T-cell (primary cell): ENCODE data around the gene EGLN2. TPM values are rescaled to one million over a fixed set of nuclear protein-coding genes. Genes with fewer than 3 reads are reported as not detected.
"Not testable (repeated sequence)": the region's sequence is repeated elsewhere in the genome, so short reads cannot be mapped to it uniquely, and the experiment has no call there.

Experiments used
- ATAC-seq, 4 experiments: fragments of 200-7000 bp in 3 of 4; fragments of 150-1000 bp in 1 of 4; cut with Tn5 transposase; replicated peaks in 1 of 4; 1 replicate in 3 of 4; 2 replicates in 1 of 4; pipeline ENCODE4 v1.10.0; 2021; ENCODE audit warnings: moderate library complexity in 3 of 4, mild to moderate bottlenecking in 2 of 4, moderate number of reproducible peaks in 1 of 4
- CTCF ChIA-PET, 2 donors: fragments of 300-600 bp; sonication (Branson Sonifier 250); formaldehyde crosslinking; loops; one replicate each; lab custom pipeline; 2022; ENCODE audit warnings: antibody characterized with exemption in 2 of 2; lab: Charles Lee
- POLR2A ChIA-PET, 2 donors: fragments of 300-600 bp; sonication (Branson Sonifier 250); formaldehyde crosslinking; loops; one replicate each; lab custom pipeline; 2022; ENCODE audit warnings: antibody characterized with exemption in 2 of 2; lab: Charles Lee
- DNase-seq, 35 experiments: peaks; one replicate each; pipeline versions ENCODE4 v3.0.0 to v3.0.0-alpha.2; 2013 to 2023
- H3K27ac ChIP-seq: one replicate; pipeline ENCODE4 v1.5.1; 2013; ENCODE audit warnings: low read length
- H3K27me3 ChIP-seq, 2 experiments: replicated peaks in 1 of 2; 1 replicate in 1 of 2; 2 replicates in 1 of 2; pipeline versions ENCODE4 v1.6.1 to v1.7.0; 2013; ENCODE audit warnings: low read length in 1 of 2, mixed read lengths in 1 of 2; ENCODE audit not compliant: control insufficient read depth in 2 of 2, insufficient read depth in 2 of 2; ENCODE audit errors: extremely low read depth in 1 of 2
- H3K36me3 ChIP-seq, 2 donors: 1 replicate in 1 of 2; 2 replicates in 1 of 2; pipeline versions ENCODE4 v1.6.1 to v1.7.0; 2013; ENCODE audit warnings: low read length in 1 of 2; ENCODE audit not compliant: control insufficient read depth in 2 of 2, insufficient read depth in 1 of 2; ENCODE audit errors: extremely low read depth in 1 of 2
- H3K4me1 ChIP-seq, 2 experiments: 1 replicate in 1 of 2; 2 replicates in 1 of 2; pipeline versions ENCODE4 v1.6.1 to v1.7.0; 2013; ENCODE audit warnings: low read length in 2 of 2, mixed read lengths in 1 of 2; ENCODE audit not compliant: insufficient read depth in 2 of 2, control insufficient read depth in 1 of 2; ENCODE audit errors: extremely low read depth in 1 of 2
- H3K4me3 ChIP-seq, 2 donors: 1 replicate in 1 of 2; 2 replicates in 1 of 2; pipeline versions ENCODE4 v1.5.1 to v1.7.0; 2013; ENCODE audit warnings: mild to moderate bottlenecking in 2 of 2, low read length in 1 of 2, moderate library complexity in 1 of 2; ENCODE audit not compliant: control insufficient read depth in 1 of 2; ENCODE audit errors: extremely low read depth in 1 of 2
- H3K9me3 ChIP-seq: 2 replicates; pipeline ENCODE4 v1.7.0; 2013
- H3K27ac Mint-ChIP-seq, 2 donors: one replicate each; pipeline ENCODE4 v1.8.0; 2020 to 2021; ENCODE audit warnings: mild to moderate bottlenecking in 2 of 2, mixed read lengths in 2 of 2
- H3K27me3 Mint-ChIP-seq, 2 donors: one replicate each; pipeline ENCODE4 v1.8.0; 2021 to 2022; ENCODE audit warnings: mixed read lengths in 2 of 2
- H3K36me3 Mint-ChIP-seq: one replicate; pipeline ENCODE4 v1.8.0; 2021; ENCODE audit warnings: mixed read lengths
- H3K4me1 Mint-ChIP-seq, 3 donors: one replicate each; pipeline ENCODE4 v1.8.0; 2020 to 2022; ENCODE audit warnings: mixed read lengths in 3 of 3, mild to moderate bottlenecking in 1 of 3
- H3K4me3 Mint-ChIP-seq, 3 donors: one replicate each; pipeline ENCODE4 v1.8.0; 2020 to 2022; ENCODE audit warnings: mild to moderate bottlenecking in 3 of 3, mixed read lengths in 3 of 3, moderate library complexity in 3 of 3
- H3K9me3 Mint-ChIP-seq, 3 donors: one replicate each; pipeline ENCODE4 v1.8.0; 2020 to 2022; ENCODE audit warnings: mixed read lengths in 3 of 3
- WGBS: methylation state at CpG from one replicate; pipeline ENCODE4 v1.1.5; 2013; ENCODE audit warnings: missing lambda C conversion rate; ENCODE audit not compliant: insufficient coverage; 5-methylcytosine and 5-hydroxymethylcytosine counted together
- total RNA-seq, 35 experiments: library from RNA in 6 of 35; stranded (reverse) in 6 of 35; fragments of 120-200 nt in 1 of 35; gene quantifications; one replicate each; pipeline versions ENCODE4 v1.2.1 to v1.2.4 and lab custom pipeline; 2013 to 2026

EGLN2 gene
- total RNA-seq, 5 donors from 2014 or later (not counting 1 experiment from before 2014, with no cell fraction given): 150 to 234 (median 224) TPM

DNA sequence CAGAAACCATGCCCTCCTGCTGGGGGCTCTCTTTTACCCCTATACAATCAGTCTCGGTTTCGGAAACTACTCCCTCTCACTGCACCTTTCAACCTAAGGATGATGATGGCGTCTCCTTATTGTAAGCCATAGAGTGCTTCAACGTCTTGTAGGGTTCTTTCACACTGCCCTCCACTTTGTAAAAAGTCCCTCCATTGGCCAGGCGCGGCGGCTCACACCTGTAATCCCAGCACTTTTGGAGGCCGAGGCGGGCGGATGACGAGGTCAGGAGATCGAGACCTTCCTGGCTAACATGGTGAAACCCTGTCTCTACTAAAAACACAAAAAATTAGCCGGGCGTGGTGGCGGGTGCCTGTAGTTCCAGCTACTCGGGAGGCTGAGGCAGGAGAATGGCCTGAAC lies 31.8 kb downstream of the EGLN2 start:
- H3K4me3 Mint-ChIP-seq, POLR2A ChIA-PET, H3K9me3 Mint-ChIP-seq, H3K27me3 ChIP-seq, H3K9me3 ChIP-seq, H3K36me3 ChIP-seq, H3K4me3 ChIP-seq, H3K27me3 Mint-ChIP-seq, ATAC-seq, H3K27ac ChIP-seq, CTCF ChIA-PET, DNase-seq: not testable (repeated sequence)
- peaks cover 22 to 40% (median 33%) of the 10 kb centered on the region in 3 donors for H3K4me1 Mint-ChIP-seq
- peaks cover 6 to 26% of the 10 kb centered on the region in 2 experiments for H3K4me1 ChIP-seq
- 98% methylated on average over 14 of the region's 16 CpGs for WGBS
- peak overlapping the region in 1 of 2 donors; percentile 2 for H3K27ac Mint-ChIP-seq
- peaks cover 24% of the 10 kb centered on the region for H3K36me3 Mint-ChIP-seq

DNA sequence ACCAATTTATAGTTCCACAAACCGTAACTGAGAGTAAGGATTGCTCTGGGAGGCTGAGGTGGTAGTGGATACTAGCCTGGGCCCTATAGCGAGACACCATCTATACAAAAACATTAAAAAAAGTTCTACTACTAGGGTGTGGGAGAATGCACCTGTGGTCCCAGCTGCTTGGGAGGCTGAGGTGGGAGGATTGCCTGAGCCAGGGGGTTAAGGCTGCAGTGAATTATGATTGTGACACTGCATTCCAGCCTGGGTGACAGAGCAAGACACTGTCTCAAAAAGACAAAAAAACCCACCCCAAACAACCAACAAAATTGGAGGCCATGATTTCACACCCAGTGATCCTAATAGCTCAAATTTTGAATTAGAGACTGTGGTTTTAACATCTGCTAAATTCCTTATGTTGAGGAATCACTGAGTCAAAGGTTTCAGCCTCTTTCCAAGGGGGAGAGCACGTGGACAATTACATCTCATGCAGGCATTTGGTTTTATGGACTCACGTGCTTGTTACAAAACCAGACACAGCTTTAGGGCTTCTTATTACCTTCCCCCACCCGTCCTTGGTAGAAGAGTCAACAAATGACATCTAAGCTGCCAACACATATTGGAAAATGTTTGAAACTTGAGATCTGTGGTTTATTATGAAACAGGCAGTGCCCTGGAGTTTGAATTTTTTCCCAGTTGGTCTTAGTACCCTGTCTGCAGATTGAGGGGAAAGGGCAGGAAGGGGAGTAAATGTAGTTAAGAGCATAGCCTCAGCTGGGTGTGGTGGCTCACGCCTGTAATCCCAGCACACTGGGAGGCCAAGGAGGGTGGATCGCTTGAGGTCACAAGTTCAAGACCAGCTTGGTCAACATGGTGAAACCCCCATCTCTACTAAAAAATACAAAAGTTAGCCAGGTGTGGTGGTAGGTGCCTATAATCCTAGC lies 32.8 kb downstream of the EGLN2 start:
- H3K27me3 ChIP-seq: no peaks in the 10 kb centered on the region
- POLR2A ChIA-PET: no interaction called here
- peaks cover 21% of the 10 kb centered on the region for H3K36me3 Mint-ChIP-seq
- H3K4me3 Mint-ChIP-seq: no peak overlapping the region
- no peaks in the 10 kb centered on the region for H3K36me3 ChIP-seq
- no peaks in the 10 kb centered on the region for H3K27me3 Mint-ChIP-seq
- H3K4me3 ChIP-seq: no peak overlapping the region
- H3K9me3 ChIP-seq: no peaks in the 10 kb centered on the region
- no peak overlapping the region for H3K27ac ChIP-seq
- H3K27ac Mint-ChIP-seq: peak overlapping the region; percentile 2 to 34
- ATAC-seq (no peak), DNase-seq (no peak)
- WGBS: no CpG with 5 or more reads among the region's 7 CpGs
- H3K9me3 Mint-ChIP-seq: peaks cover 0 to 4% (median 0%) of the 10 kb centered on the region in 3 donors
- H3K4me1 ChIP-seq: peaks cover 6 to 16% of the 10 kb centered on the region in 2 experiments
- CTCF ChIA-PET: no interaction called here
- peaks cover 15 to 33% (median 26%) of the 10 kb centered on the region in 3 donors for H3K4me1 Mint-ChIP-seq

- Mint-ChIP-seq H3K36me3 (peaks cover 14% of the 10 kb centered on the region), H3K4me1 (peaks cover 9 to 27% (median 20%) of the 10 kb centered on the region in 3 donors)
- H3K9me3 ChIP-seq, H3K27ac Mint-ChIP-seq, H3K4me3 ChIP-seq, DNase-seq, H3K27ac ChIP-seq, H3K9me3 Mint-ChIP-seq, H3K27me3 ChIP-seq, ATAC-seq, CTCF ChIA-PET, H3K36me3 ChIP-seq, H3K4me1 ChIP-seq, POLR2A ChIA-PET, H3K27me3 Mint-ChIP-seq, H3K4me3 Mint-ChIP-seq: not testable (repeated sequence)
- no CpG with 5 or more reads among the region's 4 CpGs for WGBS
These were observed 33.4 kb downstream of the EGLN2 start for GRCh38 chr19:40832431-40832790.

DNA sequence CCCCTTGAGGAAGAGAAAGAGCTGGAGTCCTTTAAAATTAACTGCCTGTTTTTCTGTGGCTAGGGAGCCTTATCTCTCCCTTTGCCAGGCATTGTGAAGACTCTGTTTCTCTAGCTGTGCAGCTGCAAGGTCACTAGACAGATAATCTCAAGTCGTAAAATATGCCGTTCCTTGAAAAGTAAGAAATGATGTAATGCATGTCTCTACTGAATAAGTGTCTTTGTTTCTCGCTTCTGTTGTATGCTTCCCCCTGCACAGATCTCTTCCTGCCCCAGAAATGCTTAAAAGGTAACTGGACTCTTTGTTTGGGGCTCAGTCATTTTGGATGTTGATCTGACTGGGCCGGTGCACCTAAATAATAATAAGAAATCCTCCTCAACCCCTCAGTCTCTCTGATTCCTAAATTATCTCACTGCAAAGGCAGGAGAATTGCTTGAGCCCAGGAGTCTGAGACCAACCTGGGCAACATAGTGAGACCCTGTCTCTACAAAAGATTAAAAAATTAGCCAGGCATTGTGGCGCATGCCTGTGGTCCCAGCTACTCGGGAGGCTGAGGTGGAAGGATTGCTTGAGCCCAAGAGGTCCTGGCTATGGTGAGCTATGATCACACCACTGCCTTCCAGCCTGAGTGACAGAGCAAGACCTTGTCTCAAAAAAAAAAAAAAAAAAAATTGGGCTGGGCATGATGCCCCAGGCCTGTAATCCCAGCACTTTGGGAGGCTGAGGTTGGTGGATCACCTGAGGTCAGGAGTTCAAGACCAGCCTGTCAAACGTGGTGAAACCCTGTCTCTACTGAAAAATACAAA lies 34.9 kb downstream of the EGLN2 start:
- CTCF ChIA-PET: interaction anchor here (0.6 kb wide), 3 partner anchors 67 to 139 kb away, joined by 3 to 4 read pairs (median 3); no protein-coding TSS in a partner anchor
- H3K4me3 Mint-ChIP-seq: peak overlapping the region in 2 of 3 donors; percentile 14 to 40

GRCh38 chr19:40836754-40837429 lies 37.9 kb downstream of the EGLN2 start:
- H3K4me1 ChIP-seq: peaks cover 2 to 3% of the 10 kb centered on the region in 2 experiments
- H3K36me3 ChIP-seq: no peaks in the 10 kb centered on the region
- Mint-ChIP-seq H3K36me3 (no peaks in the 10 kb centered on the region), H3K9me3 (no peaks in the 10 kb centered on the region), H3K4me3 (no peak overlapping the region), H3K27me3 (no peaks in the 10 kb centered on the region), H3K27ac (no peak overlapping the region), H3K4me1 (peaks cover 7 to 15% (median 15%) of the 10 kb centered on the region in 3 donors)
- H3K27me3 ChIP-seq: no peaks in the 10 kb centered on the region
- CTCF ChIA-PET: interaction anchor here in 1 of 2 donors (0.8 kb wide), 1 partner anchor 41 kb away, joined by 10 read pairs; no protein-coding TSS in a partner anchor
- H3K4me3 ChIP-seq: no peak overlapping the region
- H3K27ac ChIP-seq: no peak overlapping the region
- ATAC-seq (no peak), DNase-seq (no peak)
- no peaks in the 10 kb centered on the region for H3K9me3 ChIP-seq
- WGBS: 100% methylated on average over 2 of the region's 6 CpGs
- POLR2A ChIA-PET: interaction anchor here in 1 of 2 donors (0.6 kb wide), 2 partner anchors 76 to 82 kb away, joined by 5 to 6 read pairs; no protein-coding TSS in a partner anchor

More for the DNA sequence above, 34.9 kb downstream of the EGLN2 start:
- POLR2A ChIA-PET: interaction anchor here in 1 of 2 donors (0.6 kb wide), 1 partner anchor 130 kb away, joined by 7 read pairs; no protein-coding TSS in a partner anchor
- H3K36me3 ChIP-seq, H3K36me3 Mint-ChIP-seq, H3K4me1 ChIP-seq, H3K9me3 Mint-ChIP-seq, H3K27me3 Mint-ChIP-seq, H3K4me3 ChIP-seq, H3K27me3 ChIP-seq, H3K9me3 ChIP-seq: not testable (repeated sequence)
- peak overlapping the region; percentile 38 for H3K27ac ChIP-seq
- ATAC-seq: peak in 2 of 4 experiments; percentile 38 to 54
- H3K27ac Mint-ChIP-seq: peak overlapping the region; percentile 65 to 85
- H3K4me1 Mint-ChIP-seq: peaks cover 7 to 19% (median 15%) of the 10 kb centered on the region in 3 donors
- no CpG with 5 or more reads among the region's 7 CpGs for WGBS
- peak in 1 of 35 experiments; percentile 0 for DNase-seq

DNA sequence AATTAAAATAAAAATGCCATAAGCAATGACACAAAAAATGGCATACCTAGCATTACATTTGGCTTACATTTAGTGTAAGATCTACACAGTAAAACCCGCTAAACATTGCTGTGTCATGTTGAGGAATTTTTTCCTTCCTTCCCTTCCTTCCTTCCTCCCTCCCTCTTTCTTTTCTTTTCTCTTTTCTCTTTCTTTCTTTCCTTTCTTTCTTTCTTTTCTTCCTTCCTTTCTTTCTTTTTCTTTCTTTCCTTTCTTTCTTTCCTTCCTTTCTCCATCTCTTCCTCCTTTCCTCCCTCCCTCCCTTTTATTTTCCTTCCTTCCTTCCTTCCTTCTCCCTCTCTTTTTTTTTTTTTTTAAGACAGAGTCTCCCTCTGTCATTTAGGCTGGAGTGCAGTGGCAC lies 39.5 kb downstream of the EGLN2 start:
- H3K36me3 ChIP-seq, ATAC-seq, H3K9me3 Mint-ChIP-seq, H3K27me3 Mint-ChIP-seq, H3K4me1 ChIP-seq, POLR2A ChIA-PET, H3K9me3 ChIP-seq, H3K27ac Mint-ChIP-seq, H3K4me3 Mint-ChIP-seq, H3K4me3 ChIP-seq, H3K27me3 ChIP-seq, DNase-seq, H3K27ac ChIP-seq, H3K36me3 Mint-ChIP-seq, CTCF ChIA-PET: not testable (repeated sequence)
- WGBS: no CpG with 5 or more reads among the region's 1 CpG
- peaks cover 9 to 12% (median 10%) of the 10 kb centered on the region in 3 donors for H3K4me1 Mint-ChIP-seq
